DLD1 (cell line): Measurements from ENCODE around the gene AGPAT1.
"Not testable (repeated sequence)": the region's sequence is repeated elsewhere in the genome, so short reads cannot be mapped to it uniquely, and the experiment has no call there.

ENCODE experiments used
- in situ Hi-C: cut with HindIII; loops from 2 replicates; pipeline ENCODE4 v1.10.0; 2017; ENCODE audit warnings: low sequenced_read_pairs

The AGPAT1 gene

DNA sequence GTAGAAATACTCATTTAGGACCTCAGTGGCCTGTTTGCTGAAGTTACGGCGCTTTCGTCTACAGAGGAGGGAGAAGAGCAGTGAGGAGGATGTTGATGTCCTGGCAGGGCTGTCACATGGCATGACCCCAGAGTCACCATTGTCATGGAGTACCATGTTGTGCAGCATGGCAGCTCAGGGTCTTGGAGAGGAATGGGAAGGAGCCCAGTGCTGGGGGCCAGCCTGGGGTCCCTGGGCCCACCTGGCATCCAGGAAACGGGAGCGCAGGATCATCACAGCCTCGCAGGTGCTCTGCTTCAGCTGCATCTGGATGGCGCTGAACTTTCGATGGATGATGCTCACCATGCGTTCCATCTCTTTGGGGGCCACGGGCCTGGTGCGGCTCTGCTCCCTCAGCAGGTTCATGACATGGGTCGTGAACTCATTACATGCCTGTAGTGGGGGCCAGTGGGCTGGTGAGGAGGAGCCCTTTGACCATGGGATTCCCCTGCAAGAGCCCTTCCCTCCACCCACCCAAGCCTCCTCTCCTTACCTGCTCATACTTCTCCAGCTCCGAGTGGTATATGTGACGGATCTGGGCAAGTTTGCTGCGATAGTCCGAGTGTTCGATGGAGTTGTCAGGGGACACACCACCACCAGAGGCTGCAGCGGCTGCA is 12.0 kb upstream of the AGPAT1 start:
- in situ Hi-C loops, result not testable (repeated sequence)

DNA sequence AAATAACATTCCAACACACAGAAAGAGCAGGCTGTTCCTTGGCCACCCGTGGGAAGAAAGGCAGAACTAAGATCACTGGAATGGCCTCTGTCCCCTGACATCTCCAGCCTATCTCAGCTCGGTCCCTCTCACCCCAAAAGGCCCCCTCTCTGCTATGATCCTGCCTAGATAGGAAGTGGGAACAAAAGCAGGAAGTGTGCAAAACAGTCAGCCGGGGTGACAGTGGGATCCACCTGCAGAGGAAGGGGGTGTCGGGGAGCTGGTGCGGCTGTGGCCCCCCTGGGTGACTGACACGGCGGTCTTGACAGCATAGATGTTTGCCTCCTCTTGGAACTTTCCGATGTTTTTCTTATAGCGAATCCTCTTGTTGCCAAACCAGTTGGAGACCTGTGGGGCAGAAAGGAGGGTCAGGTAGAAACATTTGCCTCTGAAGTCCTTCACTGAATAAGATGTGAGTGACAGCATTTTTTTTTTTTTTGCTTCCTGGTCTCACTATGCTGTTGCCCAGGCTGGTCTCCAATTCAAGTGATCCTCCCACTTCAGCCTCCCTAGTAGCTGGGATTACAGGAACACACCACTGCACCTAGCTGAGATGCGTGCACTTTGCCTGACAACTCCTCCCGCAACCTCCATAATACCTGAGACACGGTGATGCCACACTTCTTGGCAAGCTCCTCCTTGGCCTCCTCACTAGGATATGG is 11.3 kb upstream of the AGPAT1 start:
- in situ Hi-C loops, result no loop called here

DNA sequence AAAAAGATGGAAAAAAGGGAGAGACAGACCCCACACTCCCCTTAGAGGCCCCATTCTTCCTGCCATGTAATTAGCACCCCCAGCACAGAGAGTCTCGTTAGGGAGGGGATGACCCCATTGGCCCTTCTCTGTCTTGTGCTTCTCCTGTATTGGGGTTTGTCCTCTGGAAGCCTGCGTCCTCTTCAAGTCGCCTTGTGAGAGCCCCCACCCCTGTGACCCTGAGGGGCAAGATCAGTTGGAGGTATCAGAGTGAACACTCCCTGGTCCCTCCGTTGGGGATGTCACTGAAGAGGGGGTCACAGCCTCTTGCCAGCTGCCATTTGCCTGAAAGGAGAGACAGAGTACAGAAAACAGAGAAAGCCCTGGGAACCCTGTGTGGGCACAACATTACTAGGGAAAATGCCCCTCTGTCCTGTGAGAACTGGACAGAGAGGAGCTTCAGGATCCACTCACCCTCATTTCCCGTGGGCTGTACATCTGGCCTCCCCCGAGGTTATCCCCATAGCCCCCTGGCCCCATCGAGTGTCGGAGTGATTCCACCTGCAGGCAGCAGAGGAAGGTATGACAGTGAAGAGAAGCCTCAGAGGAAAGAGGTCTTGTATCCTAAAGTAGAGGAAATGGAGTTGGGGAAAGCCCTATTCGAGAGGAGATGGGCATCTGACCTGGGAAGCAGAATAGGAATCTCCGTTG is 10.4 kb upstream of the AGPAT1 start:
- in situ Hi-C loops, result not testable (repeated sequence)

- in situ Hi-C loops, result not testable (repeated sequence)
These were observed 9.8 kb upstream of the AGPAT1 start for GRCh38 chr6:32185681-32186131.

GRCh38 chr6:32184084-32184640 is 8.3 kb upstream of the AGPAT1 start, which contains the start of gene AGER:
TSS of gene AGER (minus strand) at chr6:32184253. CDS start at chr6:32184222, 31 bp downstream.
- in situ Hi-C loops, result no loop called here

- in situ Hi-C loops, result no loop called here
These were observed 7.7 kb upstream of the AGPAT1 start for GRCh38 chr6:32183483-32184083.

GRCh38 chr6:32183030-32183429 is 7.1 kb upstream of the AGPAT1 start:
- in situ Hi-C loops, result no loop called here

DNA sequence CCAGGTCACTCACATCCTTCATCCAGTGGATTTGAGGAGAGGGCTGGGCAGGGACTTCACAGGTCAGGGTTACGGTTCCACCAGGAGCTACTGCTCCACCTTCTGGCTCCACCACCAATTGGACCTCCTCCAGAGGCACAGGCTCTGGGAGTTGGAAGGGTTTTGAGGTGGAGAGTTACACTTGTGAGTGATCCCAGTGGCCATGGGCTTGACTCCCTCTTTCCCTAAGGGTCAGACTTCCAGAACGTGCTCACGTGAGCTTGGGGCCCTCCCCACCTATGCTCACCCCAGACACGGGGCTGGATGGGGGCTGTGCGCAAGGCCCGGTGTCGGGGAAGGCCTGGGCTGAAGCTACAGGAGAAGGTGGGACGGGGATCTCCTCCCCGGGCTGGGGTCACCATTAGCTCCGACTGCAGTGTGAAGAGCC is 6.7 kb upstream of the AGPAT1 start:
- in situ Hi-C loops, result no loop called here

DNA sequence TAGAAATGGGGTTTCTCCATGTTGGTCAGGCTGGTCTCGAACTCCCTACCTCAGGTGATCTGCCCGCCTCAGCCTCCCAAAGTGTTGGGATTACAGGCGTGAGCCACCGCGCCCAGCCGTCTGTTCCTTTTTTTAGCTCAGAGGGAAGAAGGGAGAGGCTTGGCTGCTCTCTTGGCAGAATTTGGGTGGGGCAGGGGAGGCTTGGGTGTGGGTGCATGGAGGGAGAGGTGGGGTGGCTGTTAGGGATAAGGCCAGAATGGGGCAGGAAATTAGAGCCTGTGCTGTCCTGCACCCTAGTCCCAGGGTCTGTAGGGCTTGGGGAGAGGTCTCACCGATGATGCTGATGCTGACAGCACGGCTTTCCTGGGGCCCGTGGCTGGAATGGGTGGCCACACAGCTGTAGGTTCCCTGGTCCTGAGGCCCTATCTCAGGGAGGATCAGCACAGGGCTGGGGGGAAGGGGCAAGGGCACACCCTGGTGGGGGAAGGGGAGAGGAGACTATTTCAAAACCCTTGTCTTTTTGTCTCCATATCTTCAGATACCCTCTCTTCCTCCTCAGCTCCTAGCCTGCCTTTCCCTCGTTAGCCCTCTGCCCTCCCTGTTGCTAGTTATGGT is 6.1 kb upstream of the AGPAT1 start:
- in situ Hi-C loops, result no loop called here

GRCh38 chr6:32181148-32181702 is 5.3 kb upstream of the AGPAT1 start:
- in situ Hi-C loops, result no loop called here

- in situ Hi-C loops, result no loop called here
These were observed 4.0 kb upstream of the AGPAT1 start for GRCh38 chr6:32179766-32180405.

DNA sequence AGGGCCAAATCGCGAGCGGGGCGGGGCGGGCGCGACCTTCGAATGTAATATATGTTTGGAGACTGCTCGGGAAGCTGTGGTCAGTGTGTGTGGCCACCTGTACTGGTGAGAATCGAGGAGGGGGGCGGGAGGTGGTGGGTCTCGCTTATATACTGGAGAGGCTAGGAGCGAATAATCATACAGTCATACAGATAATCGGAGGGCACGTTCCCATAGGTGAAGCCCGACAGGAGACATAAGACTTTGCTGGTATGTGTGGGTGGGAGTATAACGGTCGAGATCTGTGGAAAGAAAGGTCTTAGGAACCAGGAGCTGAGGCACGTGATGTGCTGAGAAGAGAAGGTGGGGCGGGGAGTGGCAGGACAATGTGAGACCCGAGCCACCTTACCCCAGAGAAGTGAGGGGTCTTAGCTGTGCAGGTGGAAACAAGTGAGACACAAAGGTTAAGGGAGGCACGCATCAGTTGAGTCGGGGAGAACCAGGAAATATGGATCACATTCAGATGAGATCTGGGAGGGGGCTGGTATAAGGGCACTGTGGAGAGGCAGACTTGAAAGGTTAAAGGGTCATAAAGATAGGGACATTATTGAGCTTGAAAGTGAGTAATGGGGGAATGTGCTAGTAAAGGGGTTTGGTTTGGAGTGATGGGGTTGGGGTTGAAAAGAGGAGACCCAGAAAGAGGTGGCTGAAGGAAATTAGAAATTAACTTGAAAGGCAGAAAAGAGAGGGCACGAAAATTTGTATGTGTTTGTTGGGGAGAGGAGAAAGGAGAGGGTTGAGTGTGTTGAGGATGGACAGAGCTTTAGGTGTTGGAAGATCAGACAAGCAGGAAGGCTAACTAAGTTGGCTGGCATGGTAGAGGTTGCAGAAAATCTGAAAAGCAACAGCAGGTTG is 2.9 kb upstream of the AGPAT1 start:
- in situ Hi-C loops, result no loop called here

GRCh38 chr6:32177788-32178546 is 2.1 kb upstream of the AGPAT1 start, which contains the start of gene RNF5:
TSS of gene RNF5 (plus strand) at chr6:32178405. CDS start at chr6:32178512, 107 bp downstream.
- in situ Hi-C loops, result no loop called here

DNA sequence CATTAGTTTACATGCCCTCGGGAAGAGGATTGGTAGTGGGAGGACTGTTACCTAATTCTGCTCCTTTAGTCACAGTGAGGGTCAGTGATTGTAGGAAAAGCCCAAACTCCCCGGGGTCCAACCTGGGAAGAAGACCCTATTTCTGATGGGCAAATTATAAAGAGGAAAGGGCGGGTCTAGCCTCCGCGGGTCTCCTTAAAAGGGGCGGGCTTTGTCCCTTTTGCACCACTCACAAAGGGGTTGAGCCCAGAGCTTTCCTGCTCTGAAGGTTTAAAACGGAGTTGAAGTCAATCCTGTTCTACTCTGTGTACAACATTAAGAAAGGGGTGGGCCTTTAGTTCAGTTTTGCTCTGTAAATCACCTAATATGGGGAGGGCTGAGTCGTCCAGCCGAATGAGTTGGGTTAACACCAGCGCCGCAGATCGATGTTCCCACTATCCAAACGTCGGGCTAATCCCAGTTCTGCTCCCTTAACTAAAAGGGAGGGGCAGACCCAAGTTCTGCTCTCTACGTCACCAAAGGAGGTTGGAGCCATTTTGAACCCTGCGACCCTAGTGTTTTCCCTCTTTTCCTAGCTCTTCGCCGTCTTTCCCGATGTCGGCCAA is 1.4 kb upstream of the AGPAT1 start:
- in situ Hi-C loops, result no loop called here

DNA sequence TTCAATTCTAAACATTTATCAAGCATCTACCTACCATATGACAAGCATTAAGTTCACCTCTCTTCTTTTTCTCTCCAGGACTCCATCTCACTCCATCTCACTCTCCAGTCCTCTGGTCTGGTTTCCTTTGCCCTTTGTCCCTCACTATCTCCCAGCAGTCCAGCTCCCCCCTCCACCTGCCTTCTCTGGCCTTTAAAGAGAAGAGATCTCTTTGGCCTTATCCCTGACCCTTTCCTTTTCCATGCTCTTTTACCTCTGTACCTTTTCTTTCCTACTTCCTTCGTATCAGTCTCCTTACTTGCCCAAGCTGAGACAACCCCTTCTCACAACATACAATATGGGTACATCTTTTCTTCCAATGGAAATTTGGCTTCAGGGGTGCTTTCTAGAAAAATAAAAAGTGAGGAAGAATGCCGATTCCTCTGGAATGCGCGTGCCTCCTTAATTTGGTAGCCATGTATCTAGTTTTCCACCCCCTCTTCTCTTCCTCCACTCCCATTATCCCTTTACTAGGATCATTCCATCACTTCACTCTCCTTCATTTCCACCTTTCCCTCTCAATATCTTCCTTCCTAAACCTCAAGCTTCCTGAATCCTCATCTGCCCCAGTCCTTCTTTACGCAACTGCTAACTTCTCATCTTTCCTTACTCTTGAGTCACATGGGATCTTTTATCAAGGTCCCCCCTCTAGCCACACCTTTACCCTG is 745 bp upstream of the AGPAT1 start:
- in situ Hi-C loops, result no loop called here

- in situ Hi-C loops, result no loop called here
These were observed 568 bp downstream of the AGPAT1 start for GRCh38 chr6:32175322-32175710.

DNA sequence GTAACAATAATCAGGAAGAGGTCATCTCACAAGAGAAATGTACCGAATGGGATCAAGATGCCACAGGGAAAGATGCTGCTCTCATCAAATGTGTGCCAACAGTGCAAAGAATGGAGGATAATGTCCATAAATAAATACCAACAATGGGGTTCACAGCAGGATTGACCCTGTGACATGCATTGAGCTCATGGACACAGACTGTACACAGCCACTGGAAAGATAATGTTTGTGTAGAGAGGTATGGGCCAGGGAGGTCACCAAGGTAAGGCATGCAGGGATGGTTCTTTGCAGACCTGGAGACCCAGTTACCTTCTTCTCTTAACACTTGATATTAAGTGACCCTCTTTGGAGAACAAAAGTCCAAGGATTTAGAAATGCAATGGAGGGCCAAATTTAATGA is 1.5 kb downstream of the AGPAT1 start:
- in situ Hi-C loops, result no loop called here
